Parathyroid adenoma (tissue), 2 donors: ENCODE measurements around the gene KLF5.

Experiments used
- H2AFZ ChIP-seq: fragments of 300-600 bp; sonication (generic); one replicate; pipeline ENCODE4 v1.7.0; 2017; ENCODE audit warnings: antibody characterized with exemption, mild to moderate bottlenecking
- H3K27ac ChIP-seq: fragments of 300-600 bp; sonication (generic); one replicate; pipeline ENCODE4 v1.7.0; 2017
- H3K27me3 ChIP-seq: fragments of 300-600 bp; sonication (generic); one replicate; pipeline ENCODE4 v1.7.0; 2017; ENCODE audit warnings: low read length; ENCODE audit not compliant: control insufficient read depth, insufficient read depth
- H3K36me3 ChIP-seq: fragments of 300-600 bp; sonication (generic); one replicate; pipeline ENCODE4 v1.7.0; 2017; ENCODE audit warnings: low read length; ENCODE audit not compliant: control insufficient read depth, insufficient read depth
- H3K4me1 ChIP-seq: fragments of 300-600 bp; sonication (generic); one replicate; pipeline ENCODE4 v1.7.0; 2017; ENCODE audit warnings: control low read depth
- H3K4me2 ChIP-seq: fragments of 300-600 bp; sonication (generic); one replicate; pipeline ENCODE4 v1.7.0; 2017; ENCODE audit warnings: low read length
- H3K4me3 ChIP-seq: fragments of 300-600 bp; sonication (generic); one replicate; pipeline ENCODE4 v1.7.0; 2017; ENCODE audit warnings: low read depth, low read length
- H3K79me2 ChIP-seq: fragments of 300-600 bp; sonication (generic); one replicate; pipeline ENCODE4 v1.7.0; 2017; ENCODE audit warnings: control low read depth
- H3K9ac ChIP-seq: fragments of 300-600 bp; sonication (generic); one replicate; pipeline ENCODE4 v1.7.0; 2017; ENCODE audit warnings: mild to moderate bottlenecking
- H3K9me3 ChIP-seq: fragments of 300-600 bp; sonication (generic); one replicate; pipeline ENCODE4 v1.7.0; 2017; ENCODE audit warnings: low read length; ENCODE audit not compliant: control insufficient read depth
- TF ChIP-seq, protein P1 (sequence below): fragments of 300-600 bp; sonication (generic); IDR thresholded peaks from one replicate; pipeline ENCODE4 v1.7.0; 2017; ENCODE audit warnings: antibody characterized with exemption, mild to moderate bottlenecking
- donor health status: primary hyperparathyroidism.

The KLF5 gene

DNA sequence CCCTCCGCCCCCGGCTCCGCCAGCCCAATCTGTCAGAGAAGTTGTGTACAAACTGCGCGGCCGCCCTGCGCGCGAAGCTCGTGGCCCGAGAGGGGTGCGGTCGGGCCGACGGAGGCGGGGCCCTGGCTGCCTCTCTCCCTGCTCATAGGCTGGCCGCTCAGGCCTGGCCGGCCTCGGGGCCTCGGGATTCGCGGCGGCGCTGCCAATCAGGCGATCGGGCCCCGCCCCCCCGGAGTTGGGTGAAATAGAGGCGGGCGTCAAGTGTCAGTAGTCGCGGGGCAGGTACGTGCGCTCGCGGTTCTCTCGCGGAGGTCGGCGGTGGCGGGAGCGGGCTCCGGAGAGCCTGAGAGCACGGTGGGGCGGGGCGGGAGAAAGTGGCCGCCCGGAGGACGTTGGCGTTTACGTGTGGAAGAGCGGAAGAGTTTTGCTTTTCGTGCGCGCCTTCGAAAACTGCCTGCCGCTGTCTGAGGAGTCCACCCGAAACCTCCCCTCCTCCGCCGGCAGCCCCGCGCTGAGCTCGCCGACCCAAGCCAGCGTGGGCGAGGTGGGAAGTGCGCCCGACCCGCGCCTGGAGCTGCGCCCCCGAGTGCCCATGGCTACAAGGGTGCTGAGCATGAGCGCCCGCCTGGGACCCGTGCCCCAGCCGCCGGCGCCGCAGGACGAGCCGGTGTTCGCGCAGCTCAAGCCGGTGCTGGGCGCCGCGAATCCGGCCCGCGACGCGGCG is at the start of gene KLF5:
Gene KLF5, plus strand, starts transcription at position 270 of the 724 bp plus-strand sequence. Its CDS starts 323 bp downstream, at position 593.
- Histone ChIP-seq H3K9me3 (no peaks in the 10 kb centered on the region), H3K36me3 (no peaks in the 10 kb centered on the region), H3K9ac (no peak within 1 kb of the TSS), H3K27me3 (no peaks in the 10 kb centered on the region), H3K4me1 (no peaks in the 10 kb centered on the region), H3K27ac (peak within 1 kb of the TSS; percentile 42), H3K4me2 (peak within 1 kb of the TSS; percentile 69), H3K4me3 (peak within 1 kb of the TSS; percentile 60), H2AFZ (peak within 1 kb of the TSS; percentile 89), H3K79me2 (no peaks in the 10 kb centered on the region)
- TF ChIP-seq, protein P1, sequence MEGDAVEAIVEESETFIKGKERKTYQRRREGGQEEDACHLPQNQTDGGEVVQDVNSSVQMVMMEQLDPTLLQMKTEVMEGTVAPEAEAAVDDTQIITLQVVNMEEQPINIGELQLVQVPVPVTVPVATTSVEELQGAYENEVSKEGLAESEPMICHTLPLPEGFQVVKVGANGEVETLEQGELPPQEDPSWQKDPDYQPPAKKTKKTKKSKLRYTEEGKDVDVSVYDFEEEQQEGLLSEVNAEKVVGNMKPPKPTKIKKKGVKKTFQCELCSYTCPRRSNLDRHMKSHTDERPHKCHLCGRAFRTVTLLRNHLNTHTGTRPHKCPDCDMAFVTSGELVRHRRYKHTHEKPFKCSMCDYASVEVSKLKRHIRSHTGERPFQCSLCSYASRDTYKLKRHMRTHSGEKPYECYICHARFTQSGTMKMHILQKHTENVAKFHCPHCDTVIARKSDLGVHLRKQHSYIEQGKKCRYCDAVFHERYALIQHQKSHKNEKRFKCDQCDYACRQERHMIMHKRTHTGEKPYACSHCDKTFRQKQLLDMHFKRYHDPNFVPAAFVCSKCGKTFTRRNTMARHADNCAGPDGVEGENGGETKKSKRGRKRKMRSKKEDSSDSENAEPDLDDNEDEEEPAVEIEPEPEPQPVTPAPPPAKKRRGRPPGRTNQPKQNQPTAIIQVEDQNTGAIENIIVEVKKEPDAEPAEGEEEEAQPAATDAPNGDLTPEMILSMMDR = no peak

DNA sequence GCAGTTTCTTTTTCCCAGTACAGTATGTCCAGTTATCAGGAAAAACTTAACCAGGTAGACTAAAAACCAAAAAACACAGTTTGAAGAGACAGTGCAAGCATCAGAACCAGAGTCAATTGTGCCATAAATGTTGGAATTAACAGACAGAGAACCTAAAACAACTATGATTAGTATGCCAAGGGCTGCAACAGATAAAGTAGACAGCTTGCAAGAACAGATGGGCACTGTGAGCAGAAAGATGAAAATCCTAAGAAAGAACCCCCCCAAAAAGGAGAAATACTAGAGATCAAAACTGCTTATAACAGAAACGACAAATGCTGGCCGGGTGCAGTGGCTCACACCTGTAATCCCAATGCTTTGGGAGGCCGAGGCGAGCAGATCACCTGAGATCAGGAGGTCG is 47.1 kb upstream of the KLF5 start:
- TF ChIP-seq, protein P1 = no peak
- no peaks in the 10 kb centered on the region for H3K4me1 ChIP-seq
- no peak overlapping the region for H3K4me2 ChIP-seq

DNA sequence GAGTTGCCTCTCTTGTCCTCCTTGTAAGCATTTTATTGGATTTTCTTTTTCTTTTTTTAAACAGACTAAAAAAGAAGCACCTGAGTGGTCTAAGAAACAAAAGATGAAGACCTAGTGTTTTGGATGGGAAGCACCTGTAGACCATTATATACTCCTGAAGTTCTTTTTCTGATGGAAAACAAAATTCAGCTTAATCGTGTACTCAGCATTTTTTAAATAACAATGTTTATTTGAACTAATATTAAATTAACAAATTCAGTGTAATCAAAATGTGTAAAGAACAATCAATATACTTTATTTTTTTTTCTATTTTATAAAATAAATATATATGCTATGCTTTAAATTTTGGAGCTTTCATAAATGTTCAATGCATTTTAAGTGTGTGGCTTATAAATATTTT is 43.0 kb upstream of the KLF5 start:
- Histone ChIP-seq H3K27me3 (no peaks in the 10 kb centered on the region), H2AFZ (no peak overlapping the region), H3K4me1 (no peaks in the 10 kb centered on the region), H3K9ac (no peak overlapping the region), H3K79me2 (no peaks in the 10 kb centered on the region), H3K4me3 (no peak overlapping the region), H3K9me3 (no peaks in the 10 kb centered on the region), H3K4me2 (no peak overlapping the region), H3K27ac (no peak overlapping the region), H3K36me3 (no peaks in the 10 kb centered on the region)
- TF ChIP-seq, protein P1 = no peak

More for the DNA sequence above, 47.1 kb upstream of the KLF5 start:
- Histone ChIP-seq H3K79me2 (no peaks in the 10 kb centered on the region), H3K27me3 (no peaks in the 10 kb centered on the region), H3K36me3 (no peaks in the 10 kb centered on the region), H3K27ac (no peak overlapping the region), H3K4me3 (no peak overlapping the region), H3K9me3 (no peaks in the 10 kb centered on the region), H3K9ac (no peak overlapping the region), H2AFZ (no peak overlapping the region)

DNA sequence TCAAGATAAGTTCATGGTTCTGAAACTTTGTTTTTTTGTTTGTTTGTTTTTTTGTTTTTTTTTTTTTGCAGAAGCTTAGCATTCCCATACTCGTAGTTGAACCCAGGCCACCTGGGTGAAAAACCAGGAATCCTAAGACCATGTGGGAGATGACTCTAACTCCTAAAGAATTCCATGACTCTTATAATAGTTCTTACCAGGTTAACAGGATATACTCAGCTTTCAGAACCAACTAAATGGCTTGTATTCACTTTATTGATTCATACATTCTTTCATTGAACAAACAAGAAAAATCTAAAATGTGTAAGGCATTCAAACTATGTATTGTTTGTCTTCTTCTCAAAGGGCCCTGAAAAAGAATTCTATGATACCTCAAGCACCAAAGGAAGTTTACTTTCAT is 40.5 kb upstream of the KLF5 start:
- Histone ChIP-seq H2AFZ (no peak overlapping the region), H3K27me3 (no peaks in the 10 kb centered on the region)

More for the DNA sequence above, 40.5 kb upstream of the KLF5 start:
- no peak overlapping the region for H3K4me3 ChIP-seq
- no peaks in the 10 kb centered on the region for H3K9me3 ChIP-seq
- TF ChIP-seq, protein P1 = no peak
- H3K4me2 ChIP-seq = no peak overlapping the region
- H3K4me1 ChIP-seq = no peaks in the 10 kb centered on the region
- H3K79me2 ChIP-seq = no peaks in the 10 kb centered on the region
- H3K36me3 ChIP-seq = no peaks in the 10 kb centered on the region
- no peak overlapping the region for H3K27ac ChIP-seq
- no peak overlapping the region for H3K9ac ChIP-seq
